Activated T-cell treated with anti-CD3 and anti-CD28 coated beads, Interleukin-2, amount 50 U/mL, for 4 hours (primary cell): ENCODE measurements around the gene NR4A1. TPM values are rescaled to one million over a fixed set of nuclear protein-coding genes. Genes with fewer than 3 reads are reported as not detected.
A peak's percentile ranks its signal among the peaks of the same experiment; 100 is the strongest.

Source experiments
- ATAC-seq, 2 donors: fragments of 200-7000 bp; cut with Tn5 transposase; one replicate each; pipeline ENCODE4 v1.10.0; 2021
- DNase-seq: peaks from one replicate; pipeline ENCODE4 v3.0.0-alpha.2; 2020
- H3K27me3 Mint-ChIP-seq: one replicate; pipeline ENCODE4 v1.8.0; 2021; ENCODE audit warnings: low read depth, mixed read lengths
- H3K36me3 Mint-ChIP-seq: one replicate; pipeline ENCODE4 v1.8.0; 2022; ENCODE audit warnings: mixed read lengths; ENCODE audit not compliant: insufficient read depth
- H3K4me1 Mint-ChIP-seq: one replicate; pipeline ENCODE4 v1.8.0; 2021; ENCODE audit warnings: low read depth, mixed read lengths
- H3K4me3 Mint-ChIP-seq: one replicate; pipeline ENCODE4 v1.8.0; 2021; ENCODE audit warnings: mild to moderate bottlenecking, moderate library complexity, mixed read lengths
- H3K9me3 Mint-ChIP-seq: one replicate; pipeline ENCODE4 v1.8.0; 2021; ENCODE audit warnings: mixed read lengths
- total RNA-seq, 3 donors: library from RNA; stranded (reverse); gene quantifications; one replicate each; pipeline ENCODE4 v1.2.1, GENCODE V29; 2021

Gene NR4A1
- total RNA-seq, 3 donors from 2014 or later: 26.0 to 34.5 (median 31.3) TPM

GRCh38 chr12:52024845-52025230 is 26.4 kb upstream of the NR4A1 start:
- Mint-ChIP-seq H3K4me1 (peaks cover 40% of the 10 kb centered on the region), H3K27me3 (no peaks in the 10 kb centered on the region), H3K36me3 (no peaks in the 10 kb centered on the region), H3K4me3 (peak overlapping the region; percentile 81), H3K9me3 (no peaks in the 10 kb centered on the region)
- no peak for DNase-seq
- no peak for ATAC-seq

DNA sequence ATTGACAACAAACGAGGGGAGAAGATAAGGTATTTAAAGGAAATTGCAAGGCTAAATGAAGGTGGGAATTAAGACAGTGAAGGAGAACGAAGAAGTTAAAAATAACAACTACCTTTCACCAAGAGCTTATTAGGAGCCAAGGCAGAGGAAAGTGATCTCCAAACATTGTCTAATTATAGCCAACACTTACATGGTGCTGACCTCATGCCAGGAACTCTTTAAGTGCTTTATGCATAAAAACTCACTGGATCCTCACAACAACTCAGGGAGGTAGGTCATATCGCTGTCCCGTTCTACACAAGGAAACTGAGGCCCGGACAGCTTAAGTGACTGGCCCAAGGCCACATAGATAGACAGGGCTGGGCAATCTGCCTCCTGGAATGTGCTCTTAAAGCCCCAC is 25.0 kb upstream of the NR4A1 start:
- Mint-ChIP-seq H3K9me3 (no peaks in the 10 kb centered on the region), H3K27me3 (no peaks in the 10 kb centered on the region), H3K4me1 (peaks cover 28% of the 10 kb centered on the region), H3K4me3 (no peak overlapping the region), H3K36me3 (no peaks in the 10 kb centered on the region)
- ATAC-seq: no peak
- no peak for DNase-seq

DNA sequence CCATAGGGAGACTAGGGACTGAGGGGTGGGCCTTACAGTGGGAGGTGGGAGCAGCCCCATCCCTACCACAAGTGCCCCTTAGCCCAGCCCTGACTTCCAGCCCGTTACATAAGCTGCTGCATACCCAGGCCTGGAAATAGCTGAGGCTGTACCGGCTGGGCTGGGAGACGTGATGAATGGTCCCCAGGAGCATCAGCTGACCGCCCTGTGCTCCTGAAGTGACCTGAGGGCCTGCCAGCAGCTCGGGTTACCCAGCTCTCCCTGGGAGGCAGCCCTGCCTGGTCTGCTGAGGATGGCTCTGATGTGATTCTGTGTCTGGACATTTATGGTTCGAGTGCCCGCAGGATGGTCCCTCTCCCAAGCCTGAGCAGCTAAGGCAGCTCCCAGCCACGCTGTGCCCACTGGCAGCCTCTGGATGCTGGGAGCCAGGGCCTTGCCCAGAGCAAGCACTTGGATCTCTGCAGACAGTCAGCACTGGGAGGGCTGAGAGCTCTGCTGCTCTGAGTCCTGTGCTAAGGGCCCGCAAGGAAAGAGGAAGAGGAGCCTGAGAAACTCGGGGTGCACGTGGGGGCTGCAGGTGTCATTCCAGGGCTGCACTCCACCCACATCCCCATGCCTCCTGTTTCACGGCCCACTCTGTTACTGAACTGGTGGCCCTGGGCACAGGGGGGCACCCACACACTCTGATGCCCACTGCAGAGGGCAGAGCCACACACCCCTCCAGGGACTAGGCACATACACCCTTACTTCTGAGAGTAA is 24.0 kb upstream of the NR4A1 start:
- H3K9me3 Mint-ChIP-seq: no peaks in the 10 kb centered on the region
- H3K4me1 Mint-ChIP-seq: peaks cover 29% of the 10 kb centered on the region
- no peaks in the 10 kb centered on the region for H3K27me3 Mint-ChIP-seq
- DNase-seq (no peak), ATAC-seq (no peak)
- no peak overlapping the region for H3K4me3 Mint-ChIP-seq
- no peaks in the 10 kb centered on the region for H3K36me3 Mint-ChIP-seq

DNA sequence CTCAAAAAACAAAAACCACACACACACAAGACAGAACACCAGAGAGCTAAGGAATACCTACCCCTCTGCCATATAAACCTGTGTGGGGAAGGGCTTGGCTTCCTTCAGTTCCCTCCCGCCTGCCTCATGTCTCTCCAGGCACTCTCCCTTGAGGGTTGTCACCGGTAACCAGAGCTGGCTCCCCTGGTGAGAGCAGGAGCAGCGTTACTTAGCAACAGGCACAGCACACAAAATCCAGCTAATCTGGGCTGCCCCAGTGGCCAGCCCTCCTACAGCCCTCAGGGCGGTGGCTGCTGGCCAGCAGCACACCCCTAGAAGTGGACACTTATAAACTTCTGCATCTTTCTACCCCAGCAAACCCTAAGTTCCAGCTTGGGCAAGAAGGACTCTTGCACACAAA is 21.6 kb upstream of the NR4A1 start:
- Mint-ChIP-seq H3K4me3 (no peak overlapping the region), H3K9me3 (no peaks in the 10 kb centered on the region), H3K36me3 (no peaks in the 10 kb centered on the region), H3K4me1 (peaks cover 35% of the 10 kb centered on the region), H3K27me3 (no peaks in the 10 kb centered on the region)
- no peak for ATAC-seq
- no peak for DNase-seq

GRCh38 chr12:52032446-52032803 is 18.8 kb upstream of the NR4A1 start:
- no peak for ATAC-seq
- no peak for DNase-seq
- no peaks in the 10 kb centered on the region for H3K27me3 Mint-ChIP-seq

DNA sequence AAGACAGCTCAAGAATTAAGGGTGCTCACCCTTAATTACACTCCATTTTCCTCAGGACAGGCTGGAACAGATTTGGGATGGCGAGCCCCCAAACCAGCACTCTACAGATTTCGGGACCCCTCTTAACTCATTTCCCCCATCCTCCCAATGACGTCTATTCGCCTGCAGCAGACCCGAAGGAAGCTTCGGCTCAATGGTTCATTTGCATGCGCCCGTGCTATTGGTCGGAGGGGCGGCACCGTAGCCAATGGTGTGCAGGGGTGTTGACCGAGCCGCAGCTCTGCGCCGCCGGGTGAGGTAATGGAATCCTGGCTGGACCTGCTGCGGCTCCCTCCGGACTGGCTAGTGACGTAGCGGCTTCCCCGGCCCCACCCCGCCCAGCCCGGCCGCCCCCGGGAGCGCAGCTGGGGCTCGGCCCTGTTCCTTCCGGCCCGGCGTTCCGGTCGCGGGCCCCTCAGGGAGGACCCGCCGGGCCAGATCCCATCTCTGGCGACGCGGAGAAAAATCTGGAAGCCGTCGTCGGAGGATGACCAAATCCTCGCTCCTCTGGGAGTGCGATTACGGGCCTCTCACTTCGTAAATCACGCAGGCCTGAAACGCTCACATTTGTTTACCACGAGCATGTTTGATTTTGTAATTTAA is 18.3 kb upstream of the NR4A1 start:
- Mint-ChIP-seq H3K9me3 (no peaks in the 10 kb centered on the region), H3K4me1 (peaks cover 38% of the 10 kb centered on the region), H3K27me3 (no peaks in the 10 kb centered on the region), H3K4me3 (peak overlapping the region; percentile 77), H3K36me3 (no peaks in the 10 kb centered on the region)
- ATAC-seq (peak; percentile 93 to 95), DNase-seq (peak; percentile 81)

More at GRCh38 chr12:52032446-52032803, 18.8 kb upstream of the NR4A1 start:
- H3K4me1 Mint-ChIP-seq: peaks cover 36% of the 10 kb centered on the region
- H3K9me3 Mint-ChIP-seq: no peaks in the 10 kb centered on the region
- peak overlapping the region; percentile 67 for H3K4me3 Mint-ChIP-seq
- no peaks in the 10 kb centered on the region for H3K36me3 Mint-ChIP-seq

DNA sequence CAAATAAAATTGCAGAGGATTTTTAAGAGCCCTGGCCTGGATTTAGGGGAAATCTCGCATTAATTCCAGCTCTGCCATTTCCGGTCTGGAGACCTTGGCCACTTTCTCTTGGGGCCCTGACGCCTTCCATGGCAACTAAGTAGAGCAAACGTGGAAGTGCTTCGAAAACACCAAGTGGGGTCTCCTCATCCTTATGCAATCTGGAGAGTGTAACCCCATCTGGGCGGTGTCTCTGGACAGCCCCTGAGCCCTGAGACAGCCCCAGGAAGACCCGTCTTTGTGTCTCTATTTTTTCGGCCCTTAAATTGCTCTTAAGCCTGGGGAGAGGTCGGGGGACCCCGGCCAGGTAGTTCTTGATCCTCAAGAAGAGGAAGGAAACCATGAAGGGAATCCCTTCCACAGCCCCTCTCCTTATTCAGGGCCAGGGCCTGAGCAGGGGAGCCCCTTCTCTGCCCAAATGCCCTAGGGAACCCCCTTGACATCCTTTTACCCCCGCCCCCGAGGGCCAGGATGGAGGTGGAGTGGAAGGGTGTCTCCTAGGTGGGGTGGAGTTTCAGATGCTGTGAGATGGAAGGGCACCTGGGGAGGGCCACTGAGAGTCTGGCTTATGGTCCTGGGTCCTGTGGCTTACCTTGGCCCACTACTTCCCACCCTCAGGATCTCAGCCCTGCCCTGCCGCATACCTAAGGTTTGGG is 17.6 kb upstream of the NR4A1 start:
- Mint-ChIP-seq H3K4me1 (peaks cover 44% of the 10 kb centered on the region), H3K9me3 (no peaks in the 10 kb centered on the region), H3K4me3 (peak overlapping the region; percentile 77), H3K27me3 (no peaks in the 10 kb centered on the region), H3K36me3 (peaks cover 3% of the 10 kb centered on the region)
- ATAC-seq (no peak), DNase-seq (no peak)

DNA sequence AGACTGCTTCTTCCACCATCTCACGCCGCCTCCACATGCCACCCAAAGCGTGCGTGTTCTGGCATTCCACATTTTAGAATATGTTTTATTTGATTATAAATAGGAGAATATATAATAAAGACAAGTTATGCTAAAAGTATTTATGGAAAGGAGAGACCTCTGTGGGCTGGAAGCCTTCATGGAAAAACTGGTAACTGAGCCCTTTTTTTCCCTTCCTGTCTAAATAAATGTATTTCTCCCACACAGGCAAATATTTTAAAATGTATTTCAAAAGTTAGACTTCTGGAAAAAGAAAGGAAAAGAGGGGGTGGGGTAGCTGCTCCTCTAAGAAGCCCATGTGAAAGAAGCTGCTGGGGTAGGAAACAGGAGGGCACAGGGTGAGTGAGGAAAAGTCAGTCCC is 16.1 kb upstream of the NR4A1 start:
- Mint-ChIP-seq H3K4me1 (peaks cover 49% of the 10 kb centered on the region), H3K4me3 (peak overlapping the region; percentile 24), H3K27me3 (no peaks in the 10 kb centered on the region), H3K36me3 (peaks cover 3% of the 10 kb centered on the region), H3K9me3 (no peaks in the 10 kb centered on the region)
- DNase-seq (no peak), ATAC-seq (no peak)

GRCh38 chr12:52035926-52036325 is 15.3 kb upstream of the NR4A1 start:
- no peak for DNase-seq
- H3K4me1 Mint-ChIP-seq: peaks cover 51% of the 10 kb centered on the region
- H3K36me3 Mint-ChIP-seq: peaks cover 3% of the 10 kb centered on the region
- no peaks in the 10 kb centered on the region for H3K9me3 Mint-ChIP-seq
- H3K27me3 Mint-ChIP-seq: no peaks in the 10 kb centered on the region
- ATAC-seq: no peak
- H3K4me3 Mint-ChIP-seq: peak overlapping the region; percentile 59

DNA sequence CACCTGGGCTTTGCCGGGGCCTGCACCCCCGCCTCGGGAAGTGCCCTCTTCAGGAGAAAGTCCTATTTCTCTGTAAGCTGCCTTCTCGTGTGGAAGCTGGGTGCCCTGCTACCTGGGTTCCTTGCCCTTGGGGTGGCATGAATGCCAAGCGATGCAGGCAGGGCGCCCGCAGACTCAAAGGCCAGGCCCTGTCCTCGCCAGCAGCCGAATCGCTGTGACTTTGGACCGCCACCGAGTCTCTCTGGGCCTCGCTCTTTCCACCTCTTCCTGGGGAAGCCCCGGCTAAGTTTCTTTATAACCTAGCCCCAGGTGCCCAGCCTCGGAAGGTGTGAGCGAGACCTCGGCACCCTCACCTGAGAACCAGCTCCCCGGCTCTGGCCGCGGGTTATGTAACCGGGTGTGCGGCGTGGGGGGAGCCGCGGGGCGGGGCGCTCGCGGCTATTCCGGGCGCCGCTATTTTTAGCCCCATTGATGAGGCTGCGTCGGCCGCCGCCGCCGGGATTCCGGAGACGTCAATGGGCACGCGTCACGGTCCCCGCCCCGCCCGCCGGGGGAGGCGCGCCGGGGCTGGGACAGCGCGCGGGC is 14.6 kb upstream of the NR4A1 start:
- Mint-ChIP-seq H3K36me3 (peaks cover 3% of the 10 kb centered on the region), H3K27me3 (no peaks in the 10 kb centered on the region), H3K9me3 (no peaks in the 10 kb centered on the region), H3K4me3 (peak overlapping the region; percentile 59), H3K4me1 (peaks cover 54% of the 10 kb centered on the region)
- ATAC-seq (peak; percentile 58 to 59), DNase-seq (peak; percentile 88)

DNA sequence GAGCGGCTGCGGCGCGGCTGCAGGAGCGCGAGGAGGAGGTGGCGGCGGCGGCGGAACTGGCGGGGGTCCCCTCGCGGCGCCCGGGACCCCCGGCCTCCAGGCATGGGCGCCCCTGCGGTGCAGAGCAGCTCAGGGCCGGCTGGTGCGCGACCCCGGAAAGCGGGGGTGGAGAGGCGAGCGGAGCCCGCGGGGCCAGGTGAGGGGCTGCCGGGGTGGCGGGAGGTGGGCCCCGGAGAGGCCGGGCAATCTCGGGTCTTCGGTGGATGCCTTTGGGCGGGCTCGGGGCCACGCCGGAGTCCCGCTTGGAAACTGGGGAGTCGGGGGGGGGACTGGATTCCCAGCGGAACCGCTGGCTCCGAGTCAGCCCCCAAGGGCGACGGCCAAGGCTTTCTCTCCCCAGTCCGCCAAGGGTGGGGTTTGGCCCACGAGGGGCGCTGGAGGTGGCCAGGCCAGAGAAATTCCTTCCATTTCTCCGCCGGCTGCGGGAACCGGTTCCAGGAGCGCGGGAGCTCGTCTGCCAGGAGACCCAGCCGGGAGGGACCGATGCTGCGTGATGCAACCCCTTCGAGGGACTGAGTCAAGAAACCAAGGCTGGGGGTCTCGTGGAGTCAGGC is 13.9 kb upstream of the NR4A1 start:
- H3K9me3 Mint-ChIP-seq: no peaks in the 10 kb centered on the region
- H3K27me3 Mint-ChIP-seq: no peaks in the 10 kb centered on the region
- H3K4me3 Mint-ChIP-seq: peak overlapping the region; percentile 78
- ATAC-seq (no peak), DNase-seq (no peak)
- peaks cover 3% of the 10 kb centered on the region for H3K36me3 Mint-ChIP-seq
- H3K4me1 Mint-ChIP-seq: peaks cover 58% of the 10 kb centered on the region

DNA sequence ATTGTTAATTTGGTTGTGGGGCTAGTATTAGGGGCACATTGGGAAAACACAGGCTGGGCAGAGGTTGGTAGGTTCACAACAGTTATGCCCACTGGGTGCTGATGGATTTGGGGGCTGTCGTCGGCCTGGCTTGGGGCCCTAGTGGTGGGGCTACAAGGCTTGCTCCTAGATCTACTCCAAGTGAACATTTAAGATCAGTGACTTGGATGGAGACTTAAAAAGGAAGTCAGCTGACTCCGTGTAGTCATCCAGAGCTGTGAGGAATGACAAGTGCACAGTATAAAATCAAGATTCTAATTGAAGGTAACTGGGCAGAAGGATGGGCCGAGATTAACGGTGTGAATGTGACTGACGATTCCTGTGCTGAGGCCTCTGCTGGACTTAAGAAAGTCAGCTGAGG is 12.8 kb upstream of the NR4A1 start:
- DNase-seq: no peak
- peaks cover 3% of the 10 kb centered on the region for H3K36me3 Mint-ChIP-seq
- no peaks in the 10 kb centered on the region for H3K9me3 Mint-ChIP-seq
- H3K4me1 Mint-ChIP-seq: peaks cover 56% of the 10 kb centered on the region
- no peak for ATAC-seq
- H3K4me3 Mint-ChIP-seq: peak overlapping the region; percentile 78
- no peaks in the 10 kb centered on the region for H3K27me3 Mint-ChIP-seq

DNA sequence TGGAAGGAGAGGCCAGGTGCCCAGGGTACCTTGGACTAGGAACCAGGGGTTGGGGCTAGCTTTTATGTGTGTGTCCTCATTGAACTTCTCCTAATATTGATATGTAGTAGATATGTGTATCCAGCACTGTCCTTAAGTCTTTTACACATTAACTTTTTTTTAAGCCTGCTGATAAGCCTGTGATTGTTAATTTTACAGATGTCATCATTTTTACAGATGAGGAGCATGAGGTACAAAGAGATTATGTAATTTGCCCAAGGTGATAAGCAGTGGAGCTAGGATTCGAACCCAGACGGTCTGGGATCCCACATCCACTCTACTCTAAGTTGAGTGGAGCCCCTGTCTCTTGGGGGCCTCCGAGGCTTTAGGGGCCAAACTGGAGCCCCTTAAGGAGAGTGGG is 10.2 kb upstream of the NR4A1 start:
- Mint-ChIP-seq H3K9me3 (no peaks in the 10 kb centered on the region), H3K4me1 (peaks cover 39% of the 10 kb centered on the region), H3K36me3 (peaks cover 5% of the 10 kb centered on the region)

DNA sequence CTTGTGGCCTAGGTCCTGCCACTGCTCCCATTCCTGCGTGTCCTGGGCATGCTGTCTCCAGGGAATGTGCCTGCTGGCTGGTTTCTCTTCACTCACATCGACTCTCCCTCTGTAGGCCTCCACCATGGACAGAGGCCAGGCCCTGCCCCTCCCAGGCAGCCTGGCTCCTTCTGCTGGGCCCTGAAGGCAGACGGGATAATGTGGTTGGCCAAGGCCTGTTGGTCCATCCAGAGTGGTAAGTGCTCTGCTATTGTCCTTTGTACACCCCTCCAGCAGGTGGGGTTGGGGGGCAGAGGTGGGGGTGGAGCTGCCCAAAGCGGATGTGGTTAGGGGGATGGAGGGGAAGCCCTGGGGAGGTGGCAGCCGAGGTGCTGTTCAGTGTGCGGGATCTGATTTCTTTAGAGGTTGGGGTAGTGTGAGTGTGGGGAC is 9.5 kb upstream of the NR4A1 start:
- H3K9me3 Mint-ChIP-seq: no peaks in the 10 kb centered on the region
- H3K4me1 Mint-ChIP-seq: peaks cover 33% of the 10 kb centered on the region
- peak overlapping the region; percentile 42 for H3K4me3 Mint-ChIP-seq

More for the DNA sequence above, 10.2 kb upstream of the NR4A1 start:
- DNase-seq (no peak), ATAC-seq (no peak)
- Mint-ChIP-seq H3K4me3 (no peak overlapping the region), H3K27me3 (no peaks in the 10 kb centered on the region)

More for the DNA sequence above, 9.5 kb upstream of the NR4A1 start:
- peaks cover 5% of the 10 kb centered on the region for H3K36me3 Mint-ChIP-seq
- no peak for DNase-seq
- H3K27me3 Mint-ChIP-seq: no peaks in the 10 kb centered on the region
- peak; percentile 21 to 24 for ATAC-seq
